ENCODE data around the gene CGB8.

The CGB8 gene

DNA sequence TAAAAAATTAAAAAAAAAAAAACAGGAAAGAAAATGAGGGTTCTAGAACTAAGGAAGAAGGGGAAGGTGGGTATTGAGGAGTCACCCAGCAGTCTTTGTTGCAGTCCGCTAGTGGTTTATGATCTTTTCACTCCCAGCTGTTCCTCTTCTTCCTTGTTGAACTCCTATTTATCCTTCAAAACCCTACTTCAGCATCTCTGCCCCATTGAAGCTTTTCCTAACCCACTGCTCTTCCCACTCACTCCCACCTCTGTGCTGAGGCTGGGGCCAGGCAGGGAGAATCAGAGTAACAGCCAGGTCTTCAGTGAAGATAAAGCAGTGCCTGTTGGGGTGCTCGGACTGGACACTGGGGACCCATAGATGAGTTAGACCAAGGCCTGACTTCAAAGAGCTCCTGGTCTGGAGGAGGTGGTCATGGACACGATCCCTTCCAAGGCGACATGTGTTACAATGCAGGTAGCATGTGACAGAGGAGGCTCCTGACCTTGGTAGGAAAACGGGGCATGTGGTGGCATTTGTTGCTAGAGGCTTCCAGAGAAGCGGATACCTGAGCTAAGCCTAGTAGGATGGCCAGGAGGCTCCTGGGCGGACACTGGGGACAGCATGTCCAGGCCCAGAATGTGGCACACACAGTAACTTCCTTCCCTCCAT is 43.8 kb downstream of the CGB8 start:
- DNase-seq: no peak

DNA sequence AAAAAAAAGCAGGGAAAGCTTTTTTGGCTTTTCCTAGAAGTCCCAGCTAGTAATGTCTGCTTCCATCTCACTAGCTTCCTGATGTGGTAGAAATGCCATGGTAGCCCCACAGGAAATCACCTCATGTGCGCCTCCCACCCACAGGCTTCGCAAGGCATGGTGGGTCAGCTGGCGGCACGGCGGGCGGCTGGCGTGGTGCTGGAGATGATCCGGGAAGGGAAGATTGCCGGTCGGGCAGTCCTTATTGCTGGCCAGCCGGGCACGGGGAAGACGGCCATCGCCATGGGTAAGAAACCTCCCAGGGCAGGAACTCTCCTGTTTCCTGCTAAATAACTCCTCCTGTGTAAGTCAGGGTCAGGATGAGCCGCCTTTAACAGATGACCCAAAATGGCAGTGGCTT is 44.8 kb downstream of the CGB8 start:
- DNase-seq: no peak

DNA sequence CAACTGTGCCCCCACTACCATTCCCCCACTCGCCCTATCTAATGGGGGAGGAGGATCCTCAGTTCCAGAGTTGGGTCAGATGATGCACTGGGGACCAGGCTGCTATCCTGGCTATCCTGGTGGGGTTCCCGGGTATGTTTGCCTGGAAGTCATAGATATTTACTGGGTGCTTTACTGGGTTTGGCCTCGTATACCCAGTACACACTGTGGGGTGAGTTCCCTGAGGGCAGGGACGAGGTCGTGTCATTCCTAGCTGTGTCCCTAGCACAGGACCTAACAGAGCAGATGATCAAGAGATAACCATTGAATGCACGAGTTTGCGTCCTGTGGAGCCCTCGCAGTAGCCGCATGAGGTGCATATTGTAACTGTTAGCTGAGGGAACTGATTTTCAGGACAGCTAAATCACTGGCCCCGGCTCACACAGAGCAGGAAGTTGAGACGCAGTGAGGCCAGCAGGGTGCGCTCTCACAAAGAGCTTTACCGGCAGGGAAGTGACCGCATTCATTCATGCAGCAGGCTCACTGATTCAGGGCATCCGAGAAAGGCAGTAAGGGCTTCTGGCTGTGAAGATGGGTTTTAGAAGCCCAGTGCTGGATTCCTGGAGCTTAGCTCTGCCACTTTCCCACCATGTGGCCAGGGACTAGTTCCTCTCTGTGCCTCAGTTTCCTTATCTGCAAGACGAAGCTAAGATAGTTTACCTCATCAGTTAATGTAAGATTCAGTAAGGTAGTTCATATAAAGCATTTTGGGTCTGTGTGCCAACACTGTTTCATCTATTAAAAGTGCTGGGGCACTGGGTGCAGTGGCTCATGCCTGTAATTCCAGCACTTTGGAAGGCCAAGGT is 49.2 kb downstream of the CGB8 start:
- DNase-seq: peak; percentile 69

DNA sequence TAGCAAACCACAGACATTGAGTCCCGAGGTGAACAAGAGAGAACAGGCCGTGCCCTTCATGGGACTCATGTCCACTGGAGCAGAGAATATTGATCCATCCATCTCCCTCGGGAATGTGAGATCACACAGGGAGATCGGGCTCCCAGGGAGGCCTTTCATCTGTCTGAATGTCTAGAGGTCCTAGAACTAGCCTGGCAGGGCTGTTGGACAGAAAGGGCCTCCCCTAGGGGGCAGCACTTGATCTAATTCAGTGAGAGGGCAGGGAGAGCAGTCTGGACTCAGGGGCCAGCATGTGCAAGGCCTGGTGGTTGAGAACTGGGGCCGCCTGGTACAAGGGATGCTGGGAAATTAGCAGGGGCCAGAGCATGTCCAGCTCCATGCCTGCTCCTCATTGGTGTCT is 50.9 kb downstream of the CGB8 start:
- DNase-seq: peak; percentile 46
